Vagina (tissue), 2 donors: ENCODE data around the gene THSD7B.

Source experiments
- CTCF ChIP-seq, 3 experiments: fragments of 450-650 bp in 2 of 3; fragments of 200-600 bp in 1 of 3; sonication (generic) in 1 of 3; IDR thresholded peaks; one replicate each; pipeline ENCODE4 v1.5.1; 2017 to 2019; ENCODE audit warnings: antibody characterized with exemption in 3 of 3, mild to moderate bottlenecking in 2 of 3, moderate library complexity in 2 of 3
- POLR2A ChIP-seq, 2 donors: fragments of 450-650 bp; IDR thresholded peaks; one replicate each; pipeline ENCODE4 v1.6.1; 2017; ENCODE audit warnings: antibody characterized with exemption in 2 of 2, mild to moderate bottlenecking in 2 of 2, moderate library complexity in 2 of 2

GRCh38 chr2:137700681-137701080 lies 935.3 kb downstream of the THSD7B start:
- TF ChIP-seq CTCF (IDR thresholded peaks at IDR 0.05) (no peak), POLR2A (IDR thresholded peaks at IDR 0.05) (no peak)
